HK-2 (cell line): ENCODE data around the gene DTX3L.

Source experiments
- DNase-seq: peaks from one replicate; pipeline ENCODE4 v3.0.0-alpha.2; 2018; ENCODE audit not compliant: unreplicated experiment

DTX3L gene

DNA sequence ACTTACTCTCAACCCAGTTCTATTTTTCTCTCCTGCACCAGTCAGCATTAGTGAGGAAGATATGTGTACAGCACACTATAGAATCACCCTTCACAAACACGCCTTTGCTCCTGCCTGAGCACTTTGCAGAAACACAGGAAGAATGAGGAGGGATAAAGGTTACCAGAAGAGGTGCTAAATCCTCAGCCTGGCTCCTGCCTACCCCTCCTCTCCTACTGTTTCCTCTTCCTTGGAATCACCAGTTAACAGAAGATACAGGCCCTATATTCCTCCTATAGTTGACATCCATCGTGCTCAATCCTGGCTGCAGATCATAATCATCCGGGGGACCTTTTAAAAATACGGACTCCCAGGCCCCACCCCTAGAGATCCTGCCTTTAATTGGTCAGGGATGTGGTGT lies 42.2 kb downstream of the DTX3L start:
- no peak for DNase-seq

DNA sequence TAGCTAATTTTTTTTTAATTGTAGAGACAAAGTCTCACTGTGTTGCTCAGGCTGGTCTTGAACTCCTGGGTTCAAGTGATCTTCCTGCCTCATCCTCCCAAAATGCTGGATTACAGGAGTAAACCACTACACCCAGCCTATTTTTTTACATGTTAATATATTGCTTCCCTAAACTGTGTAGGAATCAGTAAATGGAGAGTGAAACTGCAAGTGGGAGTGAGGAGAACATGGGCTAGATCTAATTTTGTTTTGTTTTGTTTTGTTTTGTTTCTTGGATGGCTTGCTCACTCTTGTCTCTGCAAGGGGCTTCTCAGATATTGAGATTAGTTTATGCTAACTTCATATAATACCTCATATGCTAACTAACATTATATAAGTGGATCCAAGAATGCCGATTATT lies 44.8 kb downstream of the DTX3L start:
- DNase-seq = no peak

DNA sequence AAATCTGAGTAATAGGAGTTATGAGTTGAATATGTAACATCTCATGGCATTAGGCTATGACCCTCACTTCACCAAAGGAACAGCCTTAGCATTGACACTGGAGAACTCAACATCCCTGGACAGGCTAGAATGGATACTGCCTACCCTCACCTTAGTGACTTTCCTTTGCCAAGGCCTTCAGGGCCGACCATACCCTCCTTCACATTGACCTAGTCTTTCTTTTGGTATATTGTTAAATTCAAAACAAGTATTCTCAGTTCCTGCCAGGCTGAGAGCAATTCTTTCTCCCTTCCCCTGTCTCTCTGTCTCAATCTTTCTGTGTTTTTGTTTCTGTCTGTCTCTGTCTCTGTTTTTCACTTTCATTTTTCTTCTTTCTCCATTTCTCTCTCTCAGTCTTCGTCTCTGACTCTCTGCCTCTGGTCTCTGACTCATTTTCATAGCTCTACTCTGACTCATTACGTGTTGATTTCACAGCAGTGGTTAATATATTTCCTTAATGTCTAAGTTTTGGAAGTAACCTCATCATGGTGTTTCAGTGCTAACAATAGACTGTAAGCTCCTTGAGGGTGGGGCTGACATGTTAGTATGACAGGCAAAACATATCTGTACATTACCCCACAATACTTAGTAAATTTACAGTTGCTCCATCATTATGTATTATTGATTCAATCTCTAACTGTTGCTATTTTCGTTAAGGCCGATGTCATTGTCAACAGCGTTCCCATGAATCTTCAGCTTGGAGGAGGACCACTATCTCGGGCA lies 45.8 kb downstream of the DTX3L start:
- no peak for DNase-seq

DNA sequence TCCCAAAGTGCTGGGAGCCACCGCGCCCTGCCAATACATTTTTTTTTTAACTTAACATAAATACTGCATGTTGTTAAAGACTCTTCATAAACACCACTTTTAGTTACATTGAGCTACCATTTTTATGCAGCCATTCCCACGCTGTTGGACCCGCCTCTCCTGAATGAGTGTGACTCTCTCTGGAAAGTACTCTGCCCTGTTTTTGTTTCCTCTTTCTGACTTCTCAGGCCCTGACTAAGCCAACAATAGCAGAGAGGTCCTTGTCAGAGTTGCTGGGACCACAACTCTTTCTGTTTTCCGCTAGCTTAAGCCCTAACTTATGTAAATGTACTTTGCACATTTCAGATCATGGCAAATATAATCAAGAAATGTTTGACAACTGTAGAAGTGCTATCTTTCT lies 48.6 kb downstream of the DTX3L start:
- no peak for DNase-seq

DNA sequence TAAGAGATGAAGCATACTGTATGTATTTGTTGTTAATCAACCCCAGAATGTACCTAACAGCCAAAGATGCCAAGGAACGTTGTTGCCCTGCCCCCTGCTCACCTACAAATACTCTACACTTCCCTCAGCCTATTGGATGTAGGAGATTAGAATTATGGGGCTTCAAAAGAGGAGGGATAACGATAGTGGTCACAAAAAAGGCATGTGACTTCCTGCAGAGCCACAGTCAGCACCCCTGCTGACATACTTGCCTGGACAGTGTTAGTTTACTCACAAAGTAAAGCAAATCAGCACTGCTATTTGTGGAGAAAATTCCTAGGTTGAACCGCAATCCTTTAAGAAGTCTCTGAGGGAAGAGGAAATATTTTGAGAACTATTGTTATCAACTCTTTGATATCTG lies 51.2 kb downstream of the DTX3L start:
- DNase-seq = no peak

DNA sequence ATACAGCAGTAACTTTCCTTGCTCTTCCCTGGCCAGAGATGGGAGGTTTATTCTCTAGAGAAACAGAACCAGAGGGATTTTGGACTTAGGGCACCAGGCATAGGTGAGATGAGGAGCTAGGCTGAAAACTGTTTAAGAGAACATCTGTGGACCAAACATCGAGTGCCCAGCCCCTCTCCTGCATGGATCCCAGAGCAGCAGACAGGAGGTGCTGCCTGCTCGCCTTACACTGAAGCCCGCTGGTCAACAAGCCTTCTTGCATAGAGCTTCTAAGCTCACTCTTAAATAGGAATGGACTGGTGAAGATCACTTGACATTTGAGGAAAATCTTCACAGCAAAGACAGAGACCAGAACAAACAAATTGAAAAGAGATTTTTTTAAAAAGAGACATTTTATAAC lies 54.5 kb downstream of the DTX3L start:
- DNase-seq = no peak

DNA sequence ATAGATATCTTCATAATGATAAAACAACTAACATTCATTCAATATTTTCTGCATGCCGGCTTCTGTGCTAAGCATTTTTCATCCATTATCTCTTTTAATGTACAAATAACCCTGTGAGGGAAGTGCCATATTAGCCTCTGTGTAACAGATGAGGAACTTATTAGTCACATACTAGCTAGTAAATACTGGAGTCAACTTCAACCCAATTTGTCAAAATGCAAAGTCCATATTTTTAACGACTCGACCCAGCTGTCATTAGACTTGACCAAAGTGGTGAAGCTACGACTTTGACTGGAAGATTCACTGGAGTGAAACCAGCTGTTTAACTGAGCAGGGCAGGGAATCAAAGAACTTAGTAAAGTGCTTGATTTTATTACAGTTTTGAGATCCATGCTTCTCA lies 54.9 kb downstream of the DTX3L start:
- DNase-seq = no peak

DNA sequence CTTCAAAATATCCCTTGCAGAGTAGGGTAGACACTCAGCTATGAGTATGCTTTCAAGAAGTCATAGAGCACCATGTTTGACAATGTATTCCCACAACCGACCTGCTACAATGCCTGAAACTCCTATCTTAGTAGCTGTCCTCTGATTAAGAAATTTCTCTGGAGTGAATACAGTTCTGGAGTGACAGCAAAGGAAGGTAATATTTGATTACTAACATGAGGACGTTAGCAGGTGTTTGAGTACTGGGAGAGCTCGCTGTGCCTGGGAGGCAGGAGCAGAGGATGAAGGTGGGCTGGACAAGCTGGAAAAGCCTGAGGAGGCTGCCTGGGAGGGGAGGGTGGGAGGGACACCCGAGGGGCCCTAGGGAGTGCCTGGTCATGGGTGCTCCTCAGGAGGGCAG lies 56.3 kb downstream of the DTX3L start:
- DNase-seq = no peak

DNA sequence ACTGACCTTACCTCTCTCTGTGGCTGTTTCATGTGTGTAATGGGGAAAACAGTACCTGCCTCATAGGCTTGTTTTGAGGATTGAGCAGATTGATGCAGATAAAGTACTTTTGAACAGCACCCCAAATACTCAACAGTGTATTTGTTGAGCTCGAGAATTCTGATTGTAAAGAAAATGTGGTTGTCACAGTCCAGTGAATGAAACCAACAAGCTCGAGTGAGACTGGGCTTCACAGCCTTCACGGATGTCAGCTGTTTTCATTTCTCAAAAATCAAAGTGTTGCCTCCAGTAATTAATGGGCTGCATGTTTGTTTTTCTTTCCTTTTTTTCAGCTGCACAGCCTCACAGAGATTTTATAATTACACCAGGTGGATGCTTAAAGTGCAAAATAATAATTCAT lies 57.0 kb downstream of the DTX3L start:
- DNase-seq = no peak

DNA sequence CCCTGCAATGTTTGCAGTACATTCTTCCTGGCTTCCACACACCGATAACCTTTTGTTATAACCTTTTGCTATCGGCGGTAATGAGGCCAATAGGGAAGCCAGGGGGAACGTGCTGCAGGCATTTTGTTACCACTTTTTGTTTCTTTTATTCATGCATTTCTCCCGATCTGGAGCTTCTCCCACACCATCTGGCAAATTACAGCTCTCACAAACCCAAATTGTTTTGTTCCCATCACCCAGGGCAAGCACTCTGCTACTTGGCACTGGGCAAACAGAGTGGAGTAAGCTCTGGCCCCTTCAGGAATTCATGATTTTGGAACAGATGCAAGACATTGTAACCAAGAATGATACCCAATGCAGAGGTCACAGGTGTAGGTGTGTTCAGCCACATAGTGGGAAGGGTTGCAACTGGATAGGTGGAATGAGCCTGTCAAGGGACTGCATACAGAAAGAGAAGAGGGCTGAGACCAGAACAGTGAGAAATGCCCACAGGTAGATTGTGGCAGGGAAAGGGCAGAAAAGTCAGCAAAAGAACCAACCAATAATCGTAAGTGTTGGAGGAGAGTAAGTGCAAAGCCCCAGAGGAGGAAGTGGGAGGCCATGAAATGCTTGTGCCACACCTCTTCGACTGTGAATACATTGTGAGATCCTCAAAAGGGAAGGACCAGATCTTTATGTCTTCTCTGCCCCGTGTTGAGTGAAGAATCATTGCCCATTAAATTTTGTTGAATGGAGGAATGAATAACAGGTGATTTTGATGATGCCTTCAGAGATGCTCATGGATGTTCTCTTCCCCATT lies 59.1 kb downstream of the DTX3L start:
- DNase-seq = no peak
